GM23338 (cell line): ENCODE measurements around the gene GPR156. TPM values are rescaled to one million over a fixed set of nuclear protein-coding genes. Genes with fewer than 3 reads are reported as not detected.

ENCODE experiments used
- ATAC-seq: fragments of 200-7000 bp; cut with Tn5 transposase; 3 replicates; pipeline ENCODE4 v1.9.1; 2020
- DNase-seq: peaks from one replicate; pipeline ENCODE4 v3.0.0-alpha.2; 2015; ENCODE audit warnings: low spot score
- H2AFZ ChIP-seq: fragments of 200-600 bp; sonication (generic); 2 replicates; pipeline ENCODE4 v1.8.0; 2016; ENCODE audit warnings: antibody characterized with exemption, mild to moderate bottlenecking, moderate library complexity
- H3F3A ChIP-seq: fragments of 200-600 bp; sonication (generic); replicated peaks from 2 replicates; pipeline ENCODE4 v1.8.0; 2017; ENCODE audit warnings: antibody characterized with exemption, mixed run types, low read depth
- H3K27ac ChIP-seq: fragments of 200-600 bp; sonication (generic); 2 replicates; pipeline ENCODE4 v1.6.1; 2016; ENCODE audit warnings: low read depth
- H3K27me3 ChIP-seq: fragments of 200-600 bp; sonication (generic); 2 replicates; pipeline ENCODE4 v1.8.0; 2016; ENCODE audit warnings: mild to moderate bottlenecking, mixed run types, moderate library complexity; ENCODE audit not compliant: insufficient read depth
- H3K36me3 ChIP-seq: fragments of 200-600 bp; sonication (generic); 2 replicates; pipeline ENCODE4 v1.8.0; 2016; ENCODE audit warnings: mild to moderate bottlenecking; ENCODE audit not compliant: insufficient read depth
- H3K4me1 ChIP-seq: fragments of 200-600 bp; sonication (generic); 2 replicates; pipeline ENCODE4 v1.8.0; 2016; ENCODE audit warnings: mild to moderate bottlenecking, moderate library complexity; ENCODE audit not compliant: insufficient read depth
- H3K4me2 ChIP-seq: fragments of 200-600 bp; sonication (generic); 2 replicates; pipeline ENCODE4 v1.7.1; 2017; ENCODE audit warnings: mixed run types
- H3K4me3 ChIP-seq: fragments of 200-600 bp; sonication (generic); 2 replicates; pipeline ENCODE4 v1.6.1; 2016; ENCODE audit warnings: mixed run types
- H3K79me2 ChIP-seq: fragments of 200-600 bp; sonication (generic); replicated peaks from 2 replicates; pipeline ENCODE4 v1.8.0; 2017; ENCODE audit warnings: mild to moderate bottlenecking; ENCODE audit not compliant: insufficient read depth
- H3K9me2 ChIP-seq: fragments of 200-600 bp; sonication (generic); 2 replicates; pipeline ENCODE4 v1.8.0; 2017; ENCODE audit not compliant: insufficient read depth
- H4K20me1 ChIP-seq: fragments of 200-600 bp; sonication (generic); replicated peaks from 2 replicates; pipeline ENCODE4 v1.8.0; 2017; ENCODE audit warnings: mild to moderate bottlenecking; ENCODE audit not compliant: insufficient read depth
- H3K27ac Mint-ChIP-seq: 2 replicates; pipeline ENCODE4 v1.8.0; 2020; ENCODE audit warnings: inconsistent platforms, mild to moderate bottlenecking, moderate library complexity, mixed read lengths
- H3K27me3 Mint-ChIP-seq: 3 replicates; pipeline ENCODE4 v1.8.0; 2022; ENCODE audit warnings: low read depth, mild to moderate bottlenecking, moderate library complexity, mixed read lengths, inconsistent platforms; ENCODE audit not compliant: insufficient read depth, poor library complexity
- H3K36me3 Mint-ChIP-seq: 3 replicates; pipeline ENCODE4 v1.8.0; 2021; ENCODE audit warnings: low read depth, mild to moderate bottlenecking, inconsistent platforms, moderate library complexity, mixed read lengths
- H3K4me1 Mint-ChIP-seq: 3 replicates; pipeline ENCODE4 v1.8.0; 2020; ENCODE audit warnings: mild to moderate bottlenecking, inconsistent platforms, mixed read lengths
- H3K4me3 Mint-ChIP-seq: 3 replicates; pipeline ENCODE4 v1.8.0; 2021; ENCODE audit warnings: moderate library complexity, mild to moderate bottlenecking, inconsistent platforms, mixed read lengths
- H3K9me3 Mint-ChIP-seq: 3 replicates; pipeline ENCODE4 v1.8.0; 2020; ENCODE audit warnings: moderate library complexity, mild to moderate bottlenecking, inconsistent platforms, mixed read lengths
- CREB1 ChIP-seq: fragments of 250-450 bp; sonication (Bioruptor Pico); IDR thresholded peaks from 2 replicates; pipeline ENCODE4 v1.5.0; 2020; ENCODE audit warnings: low read depth, mild to moderate bottlenecking, moderate library complexity
- CTCF ChIP-seq, 2 experiments: fragments of 200-600 bp in 1 of 2; sonication (generic) in 1 of 2; conservative IDR thresholded peaks; 2 replicates each; pipeline versions ENCODE4 v1.5.1 to v1.6.1; 2016 to 2017; ENCODE audit warnings: antibody characterized with exemption in 2 of 2, low read depth in 2 of 2, mild to moderate bottlenecking in 2 of 2, moderate library complexity in 1 of 2
- ETS1 ChIP-seq: IDR thresholded peaks from 2 replicates; pipeline ENCODE4 v1.6.1; 2016; ENCODE audit warnings: antibody characterized with exemption
- EZH2phosphoT487 ChIP-seq: fragments of 200-600 bp; sonication (generic); IDR thresholded peaks from one replicate; pipeline ENCODE4 v1.8.1; 2018; ENCODE audit warnings: antibody characterized with exemption; ENCODE audit not compliant: unreplicated experiment
- JUNB ChIP-seq: IDR thresholded peaks from one replicate; pipeline ENCODE4 v1.6.1; 2016; ENCODE audit warnings: antibody characterized with exemption; ENCODE audit not compliant: unreplicated experiment
- NANOG ChIP-seq: IDR thresholded peaks from 2 replicates; pipeline ENCODE4 v1.6.1; 2016; ENCODE audit warnings: antibody characterized with exemption, borderline replicate concordance
- REST ChIP-seq: IDR thresholded peaks from one replicate; pipeline ENCODE4 v1.6.1; 2018; ENCODE audit warnings: antibody characterized with exemption; ENCODE audit not compliant: unreplicated experiment
- ZNF331 ChIP-seq: fragments of 250-450 bp; sonication (Bioruptor Pico); IDR thresholded peaks from 2 replicates; pipeline ENCODE4 v1.5.0; 2020; ENCODE audit warnings: low read depth, mild to moderate bottlenecking, moderate library complexity
- ZNF462 ChIP-seq: fragments of 250-450 bp; sonication (Bioruptor Pico); IDR thresholded peaks from 2 replicates; pipeline ENCODE4 v1.5.0; 2020; ENCODE audit warnings: mild to moderate bottlenecking, moderate library complexity
- polyA plus RNA-seq: library from polyadenylated mRNA; unstranded; fragments of >200 nt; fragmentation: Nextera tagmentation; extraction: Ambion mirVana; gene quantifications from 2 replicates; pipeline ENCODE4 v1.2.1, GENCODE V29; 2016
- total RNA-seq: library from RNA; depleted of rRNA; stranded (reverse); fragments of >200 nt; shearing (Covaris generic); gene quantifications from 2 replicates; pipeline ENCODE4 v1.2.3, GENCODE V29; 2014

GPR156 gene
- total and polyA plus RNA-seq, 2 experiments from 2014 or later = 0.50 to 2.5 TPM

- TF ChIP-seq EZH2phosphoT487 (no peak), REST (no peak), ZNF331 (no peak), ETS1 (no peak)
These were observed 125.0 kb downstream of the GPR156 start (continued) for GRCh38 chr3:120160050-120160449.

GRCh38 chr3:120157681-120158080, 127.3 kb downstream of the GPR156 start:
- peaks cover 41% of the 10 kb centered on the region for H3K9me3 Mint-ChIP-seq
- H3K36me3 Mint-ChIP-seq = peaks cover 21% of the 10 kb centered on the region
- no peaks in the 10 kb centered on the region for H3K27me3 ChIP-seq
- H3K36me3 ChIP-seq = no peaks in the 10 kb centered on the region; the same call in 1 of the 2 replicates
- peaks cover 3% of the 10 kb centered on the region for H3K9me2 ChIP-seq
- H3K4me1 Mint-ChIP-seq = no peaks in the 10 kb centered on the region; the same call in 2 of the 3 replicates
- no peak overlapping the region for H3K4me3 Mint-ChIP-seq
- no peaks in the 10 kb centered on the region for H4K20me1 ChIP-seq
- H3K4me1 ChIP-seq = no peaks in the 10 kb centered on the region
- H3K27ac ChIP-seq = no peak overlapping the region
- no peak overlapping the region for H3K4me3 ChIP-seq
- no peak for DNase-seq
- H3F3A ChIP-seq = no peaks in the 10 kb centered on the region
- ATAC-seq = no peak
- H3K4me2 ChIP-seq = no peak overlapping the region
- H3K79me2 ChIP-seq = no peaks in the 10 kb centered on the region
- H3K27ac Mint-ChIP-seq = no peak overlapping the region
- 0 out of 2 replicates have a peak overlapping the region, but pooled peaks have one; percentile 14 for H2AFZ ChIP-seq
- peaks cover 6% of the 10 kb centered on the region for H3K27me3 Mint-ChIP-seq
- TF ChIP-seq JUNB (no peak), ZNF462 (CRISPR knock-in tag) (no peak), NANOG (no peak), CREB1 (CRISPR knock-in tag) (no peak), REST (no peak), CTCF (conservative IDR thresholded peaks at IDR 0.05; ENCODE audit: low read depth in 2 of 2) (no peak)
